IMR-90 (cell line): ENCODE results near the gene ARHGEF4. TPM values are rescaled to one million over a fixed set of nuclear protein-coding genes. Genes with fewer than 3 reads are reported as not detected.

ENCODE experiments used
- ATAC-seq: fragments of 200-7000 bp; cut with Tn5 transposase; 2 replicates; pipeline ENCODE4 v1.9.1; 2020; ENCODE audit warnings: low read depth, mild to moderate bottlenecking, moderate library complexity
- BruUV-seq: library from RNA; stranded (reverse); fragments of 400-500 nt; replicated peaks from 2 replicates; lab custom pipeline; 2021; lab: Mats Ljungman, UMichigan
- CTCF ChIA-PET: fragments of 300-600 bp; formaldehyde crosslinking; extraction: SDS; loops from one replicate; lab custom pipeline; 2021; ENCODE audit warnings: antibody characterized with exemption; lab: Yijun Ruan, JAX
- POLR2A ChIA-PET: fragments of 300-600 bp; sonication (Branson Sonifier 250); formaldehyde crosslinking; loops from one replicate; lab custom pipeline; 2022; ENCODE audit warnings: antibody characterized with exemption; ENCODE audit not compliant: unreplicated experiment; lab: Charles Lee
- DNase-seq: peaks from one replicate; pipeline ENCODE4 v3.0.0; 2013
- H2AFZ ChIP-seq: replicated peaks from 2 replicates; pipeline ENCODE3; 2013; ENCODE audit warnings: low read length, mild to moderate bottlenecking; ENCODE audit not compliant: poor library complexity
- H2AK5ac ChIP-seq: 2 replicates; pipeline ENCODE4 v1.6.1; 2013; ENCODE audit warnings: low read depth, low read length, inconsistent platforms
- H2AK9ac ChIP-seq: replicated peaks from 2 replicates; pipeline ENCODE3; 2013; ENCODE audit warnings: mild to moderate bottlenecking, low read depth, low read length, moderate library complexity; ENCODE audit not compliant: poor library complexity
- H2BK120ac ChIP-seq: 2 replicates; pipeline ENCODE4 v1.6.1; 2013; ENCODE audit warnings: low read depth, low read length, inconsistent platforms
- H2BK15ac ChIP-seq: 3 replicates; pipeline ENCODE4 v1.6.1; 2013; ENCODE audit warnings: low read depth, low read length, inconsistent platforms
- H2BK20ac ChIP-seq: 2 replicates; pipeline ENCODE4 v1.6.1; 2013; ENCODE audit warnings: low read depth, mild to moderate bottlenecking, inconsistent platforms, low read length, moderate library complexity
- H2BK5ac ChIP-seq: 2 replicates; pipeline ENCODE4 v1.6.1; 2013; ENCODE audit warnings: mild to moderate bottlenecking, low read depth, low read length, inconsistent platforms; ENCODE audit not compliant: poor library complexity, severe bottlenecking
- H3K14ac ChIP-seq: replicated peaks from 2 replicates; pipeline ENCODE4 v1.6.1; 2013; ENCODE audit warnings: low read depth, low read length, inconsistent platforms
- H3K18ac ChIP-seq: 2 replicates; pipeline ENCODE4 v1.6.1; 2013; ENCODE audit warnings: low read depth, low read length, control low read depth
- H3K23ac ChIP-seq: 2 replicates; pipeline ENCODE4 v1.6.1; 2013; ENCODE audit warnings: low read depth, low read length, inconsistent platforms
- H3K27ac ChIP-seq: 2 replicates; pipeline ENCODE4 v1.5.1; 2013; ENCODE audit warnings: mild to moderate bottlenecking, control low read depth, low read length; ENCODE audit not compliant: insufficient read depth
- H3K27me3 ChIP-seq: 2 replicates; pipeline ENCODE4 v1.6.1; 2013; ENCODE audit warnings: low read length; ENCODE audit not compliant: control insufficient read depth, insufficient read depth
- H3K36me3 ChIP-seq: 2 replicates; pipeline ENCODE4 v1.6.1; 2013; ENCODE audit warnings: low read length, mixed read lengths; ENCODE audit not compliant: control insufficient read depth, insufficient read depth
- H3K4ac ChIP-seq: 2 replicates; pipeline ENCODE4 v1.6.1; 2013; ENCODE audit warnings: low read depth, low read length, inconsistent platforms
- H3K4me1 ChIP-seq: 2 replicates; pipeline ENCODE4 v1.6.1; 2013; ENCODE audit warnings: low read length, mixed read lengths; ENCODE audit not compliant: control insufficient read depth, insufficient read depth
- H3K4me2 ChIP-seq: 2 replicates; pipeline ENCODE4 v1.6.1; 2013; ENCODE audit warnings: low read depth, mild to moderate bottlenecking, control low read depth, low read length, moderate library complexity
- H3K4me3 ChIP-seq: 2 replicates; pipeline ENCODE4 v1.5.1; 2013; ENCODE audit warnings: low read depth, mild to moderate bottlenecking, control low read depth, low read length, moderate library complexity; ENCODE audit not compliant: insufficient read depth
- H3K56ac ChIP-seq: 2 replicates; pipeline ENCODE4 v1.6.1; 2013; ENCODE audit warnings: low read length, inconsistent platforms; ENCODE audit not compliant: insufficient read depth; ENCODE audit errors: extremely low read depth
- H3K79me1 ChIP-seq, 2 experiments: 2 replicates each; pipeline ENCODE4 v1.6.1; 2013; ENCODE audit warnings: low read length in 2 of 2, inconsistent platforms in 1 of 2, low read depth in 1 of 2
- H3K9ac ChIP-seq: 2 replicates; pipeline ENCODE4 v1.6.1; 2013; ENCODE audit warnings: low read depth, low read length, control low read depth
- H3K9me1 ChIP-seq: 2 replicates; pipeline ENCODE4 v1.6.1; 2013; ENCODE audit warnings: low read length, inconsistent platforms; ENCODE audit not compliant: insufficient read depth
- H3K9me3 ChIP-seq: 2 replicates; pipeline ENCODE4 v1.6.1; 2013; ENCODE audit warnings: low read length; ENCODE audit not compliant: control insufficient read depth, insufficient read depth
- H4K20me1 ChIP-seq: 2 replicates; pipeline ENCODE4 v1.6.1; 2013; ENCODE audit warnings: low read length, inconsistent platforms; ENCODE audit not compliant: insufficient read depth
- H4K5ac ChIP-seq: 2 replicates; pipeline ENCODE4 v1.6.1; 2013; ENCODE audit warnings: mild to moderate bottlenecking, low read depth, low read length, control low read depth
- H4K8ac ChIP-seq, 2 experiments: 2 replicates each; pipeline ENCODE4 v1.6.1; 2013; ENCODE audit warnings: low read depth in 2 of 2, low read length in 2 of 2, control low read depth in 1 of 2, inconsistent platforms in 1 of 2
- H4K91ac ChIP-seq: 2 replicates; pipeline ENCODE4 v1.6.1; 2013; ENCODE audit warnings: low read depth, low read length, inconsistent platforms; ENCODE audit not compliant: insufficient read depth
- BHLHE40 ChIP-seq: fragments of 150-350 bp; IDR thresholded peaks from 2 replicates; pipeline ENCODE4 v1.6.1; 2016; ENCODE audit warnings: mild to moderate bottlenecking, low read depth, low read length
- CHD1 ChIP-seq: IDR thresholded peaks from 2 replicates; pipeline ENCODE4 v1.6.1; 2012; ENCODE audit warnings: low read depth, low read length, improper control_type of control experiment
- FOS ChIP-seq: fragments of 150-350 bp; IDR thresholded peaks from 2 replicates; pipeline ENCODE4 v1.6.1; 2016; ENCODE audit warnings: low read depth, low read length
- MAFK ChIP-seq: IDR thresholded peaks from 2 replicates; pipeline ENCODE4 v1.6.1; 2012; ENCODE audit warnings: low read depth, low read length, improper control_type of control experiment
- MAZ ChIP-seq: IDR thresholded peaks from 2 replicates; pipeline ENCODE4 v1.6.1; 2012; ENCODE audit warnings: low read depth, mild to moderate bottlenecking, low read length, improper control_type of control experiment, moderate library complexity, borderline replicate concordance
- MXI1 ChIP-seq: IDR thresholded peaks from 2 replicates; pipeline ENCODE4 v1.6.1; 2012; ENCODE audit warnings: low read depth, mild to moderate bottlenecking, low read length, moderate library complexity, borderline replicate concordance
- NFE2L2 ChIP-seq: fragments of 150-350 bp; IDR thresholded peaks from 2 replicates; pipeline ENCODE4 v1.6.1; 2016; ENCODE audit warnings: low read depth, mild to moderate bottlenecking, low read length
- POLR2A ChIP-seq: IDR thresholded peaks from 2 replicates; pipeline ENCODE4 v1.6.1; 2012; ENCODE audit warnings: mild to moderate bottlenecking, low read depth, low read length
- RCOR1 ChIP-seq: IDR thresholded peaks from 2 replicates; pipeline ENCODE4 v1.6.1; 2012; ENCODE audit warnings: mild to moderate bottlenecking, low read length, improper control_type of control experiment; ENCODE audit not compliant: insufficient replicate concordance
- RFX5 ChIP-seq: IDR thresholded peaks from 2 replicates; pipeline ENCODE4 v1.8.0; 2012; ENCODE audit warnings: low read depth, mild to moderate bottlenecking, low read length, moderate library complexity
- SMC3 ChIP-seq: fragments of 150-350 bp; IDR thresholded peaks from 2 replicates; pipeline ENCODE4 v1.6.1; 2016; ENCODE audit warnings: low read depth, mild to moderate bottlenecking, antibody characterized with exemption, low read length, moderate library complexity
- WGBS, 2 experiments: methylation state at CpG; one replicate each; pipeline versions ENCODE4 v1.1.5 to v1.1.7; 2013; ENCODE audit warnings: missing lambda C conversion rate in 2 of 2; ENCODE audit not compliant: insufficient read length in 1 of 2; ENCODE audit errors: extremely low coverage in 2 of 2; 5-methylcytosine and 5-hydroxymethylcytosine counted together
- dilution Hi-C: fragments of 300-500 bp; cut with HindIII; formaldehyde crosslinking; loops from one replicate; pipeline ENCODE4 v1.14.3; 2018; ENCODE audit warnings: low sequenced_read_pairs; ENCODE audit not compliant: unreplicated experiment
- in situ Hi-C: fragments of 300-500 bp; cut with MboI; formaldehyde crosslinking; loops from 3 replicates; pipeline ENCODE4 v1.14.3; 2019; ENCODE audit warnings: low sequenced_read_pairs, inconsistent platforms, mixed read lengths
- intact Hi-C: fragments of 100-400 bp; cut with micrococcal nuclease; formaldehyde crosslinking; loops from 2 replicates; pipeline ENCODE4 v1.10.0; 2022
- polyA plus RNA-seq, 3 experiments: library from polyadenylated mRNA; depleted of rRNA; stranded (reverse); fragments of >200 nt; gene quantifications; 2 replicates each; pipeline ENCODE4 v1.2.3, GENCODE V29; 2012; ENCODE audit warnings: low replicate concordance in 1 of 3
- total RNA-seq: library from RNA; depleted of rRNA; stranded (reverse); fragments of >200 nt; gene quantifications from 2 replicates; pipeline ENCODE4 v1.2.3, GENCODE V29; 2012
- TF ChIP-seq, protein P1 (sequence below): fragments of 150-350 bp; IDR thresholded peaks from 2 replicates; pipeline ENCODE4 v1.6.1; 2016; ENCODE audit warnings: low read depth, mild to moderate bottlenecking, low read length, moderate library complexity, borderline replicate concordance
- TF ChIP-seq, protein P2 (sequence below): conservative IDR thresholded peaks from 2 replicates; pipeline ENCODE4 v1.5.1; 2012; ENCODE audit warnings: mild to moderate bottlenecking, low read depth, low read length, improper control_type of control experiment

Gene ARHGEF4
- total and polyA plus RNA-seq, 2 of the 4 experiments (the other 2 are of a cell fraction): 2.7 to 5.0 TPM

DNA sequence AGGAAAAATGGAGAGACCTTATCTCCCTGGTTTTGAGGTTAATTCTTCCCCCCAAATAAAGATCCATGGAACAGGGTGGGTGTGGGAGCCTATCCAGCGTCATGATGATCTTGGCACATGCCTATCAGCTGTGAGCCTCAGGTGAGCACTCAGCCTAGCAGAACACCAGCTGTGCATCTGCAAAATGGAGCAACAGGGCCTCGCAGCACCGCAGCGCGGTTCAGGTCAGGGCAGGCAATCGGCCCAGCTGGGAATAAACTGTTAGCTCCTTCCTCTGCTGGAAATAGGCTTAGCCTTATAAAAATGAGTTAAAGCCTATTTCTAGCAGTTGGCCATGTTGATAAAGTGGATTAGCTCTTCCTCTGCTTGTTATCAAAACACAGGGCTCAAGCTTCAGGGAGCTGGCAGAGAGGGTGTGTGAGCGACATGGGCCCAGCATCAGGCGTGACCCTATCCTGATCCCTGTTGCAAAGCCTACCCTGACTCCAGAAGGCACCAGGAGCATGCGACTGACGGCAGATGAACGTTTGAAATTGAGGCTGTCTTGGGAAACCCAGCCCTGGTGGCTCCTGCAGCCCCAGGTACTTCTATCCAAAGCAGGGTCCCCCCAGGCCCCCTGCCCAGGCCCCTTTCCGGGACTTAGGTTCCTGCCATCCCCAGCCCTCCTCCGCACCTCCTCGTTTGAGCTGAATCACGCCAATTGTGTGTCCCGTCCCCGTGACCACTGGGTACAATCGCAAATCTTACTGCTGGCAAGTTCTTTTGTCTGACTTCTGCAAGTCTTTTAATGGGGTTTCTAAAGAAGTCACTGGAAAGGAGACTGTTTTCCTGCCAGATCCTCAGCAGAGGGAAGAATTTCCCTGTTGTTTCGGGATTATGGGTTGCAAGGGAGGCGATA lies 35.4 kb downstream of the ARHGEF4 start:
- no peaks in the 10 kb centered on the region for H3K9me1 ChIP-seq
- H3K4me2 ChIP-seq: no peak overlapping the region
- in situ Hi-C loops (loop anchor here (5.0 kb wide), 1 partner anchor 70 kb away; no protein-coding TSS in a partner anchor), intact Hi-C loops (no loop called here), dilution Hi-C loops (no loop called here)
- no peak overlapping the region for H2AK9ac ChIP-seq
- no peaks in the 10 kb centered on the region for H3K79me1 ChIP-seq
- H3K9me3 ChIP-seq: no peaks in the 10 kb centered on the region
- H2AK5ac ChIP-seq: no peak overlapping the region
- BruUV-seq: no TSS peak
- H3K18ac ChIP-seq: no peak overlapping the region
- no peak overlapping the region for H4K91ac ChIP-seq
- no peak overlapping the region for H3K4ac ChIP-seq
- 66% methylated on average over 2 of the region's 20 CpGs; no CpG with 5 or more reads in 1 of the 2 experiments for WGBS, 2 experiments
- no peak for TF ChIP-seq BHLHE40
- no peak for TF ChIP-seq MAZ
- no peak for TF ChIP-seq RCOR1
- TF ChIP-seq SMC3: no peak
- no peak for TF ChIP-seq MXI1
- TF ChIP-seq NFE2L2: no peak
- TF ChIP-seq, protein P1, sequence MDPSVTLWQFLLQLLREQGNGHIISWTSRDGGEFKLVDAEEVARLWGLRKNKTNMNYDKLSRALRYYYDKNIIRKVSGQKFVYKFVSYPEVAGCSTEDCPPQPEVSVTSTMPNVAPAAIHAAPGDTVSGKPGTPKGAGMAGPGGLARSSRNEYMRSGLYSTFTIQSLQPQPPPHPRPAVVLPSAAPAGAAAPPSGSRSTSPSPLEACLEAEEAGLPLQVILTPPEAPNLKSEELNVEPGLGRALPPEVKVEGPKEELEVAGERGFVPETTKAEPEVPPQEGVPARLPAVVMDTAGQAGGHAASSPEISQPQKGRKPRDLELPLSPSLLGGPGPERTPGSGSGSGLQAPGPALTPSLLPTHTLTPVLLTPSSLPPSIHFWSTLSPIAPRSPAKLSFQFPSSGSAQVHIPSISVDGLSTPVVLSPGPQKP: no peak
- TF ChIP-seq MAFK: no peak
- TF ChIP-seq, protein P2, sequence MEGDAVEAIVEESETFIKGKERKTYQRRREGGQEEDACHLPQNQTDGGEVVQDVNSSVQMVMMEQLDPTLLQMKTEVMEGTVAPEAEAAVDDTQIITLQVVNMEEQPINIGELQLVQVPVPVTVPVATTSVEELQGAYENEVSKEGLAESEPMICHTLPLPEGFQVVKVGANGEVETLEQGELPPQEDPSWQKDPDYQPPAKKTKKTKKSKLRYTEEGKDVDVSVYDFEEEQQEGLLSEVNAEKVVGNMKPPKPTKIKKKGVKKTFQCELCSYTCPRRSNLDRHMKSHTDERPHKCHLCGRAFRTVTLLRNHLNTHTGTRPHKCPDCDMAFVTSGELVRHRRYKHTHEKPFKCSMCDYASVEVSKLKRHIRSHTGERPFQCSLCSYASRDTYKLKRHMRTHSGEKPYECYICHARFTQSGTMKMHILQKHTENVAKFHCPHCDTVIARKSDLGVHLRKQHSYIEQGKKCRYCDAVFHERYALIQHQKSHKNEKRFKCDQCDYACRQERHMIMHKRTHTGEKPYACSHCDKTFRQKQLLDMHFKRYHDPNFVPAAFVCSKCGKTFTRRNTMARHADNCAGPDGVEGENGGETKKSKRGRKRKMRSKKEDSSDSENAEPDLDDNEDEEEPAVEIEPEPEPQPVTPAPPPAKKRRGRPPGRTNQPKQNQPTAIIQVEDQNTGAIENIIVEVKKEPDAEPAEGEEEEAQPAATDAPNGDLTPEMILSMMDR: no peak
- no peak for TF ChIP-seq RFX5
- no peak for TF ChIP-seq CHD1
- TF ChIP-seq FOS: no peak
- no peak for TF ChIP-seq POLR2A
- ChIA-PET CTCF (interaction anchor here (0.9 kb wide), 1 partner anchor 75 kb away, joined by 3 read pairs; no protein-coding TSS in a partner anchor), POLR2A (interaction anchor here (0.6 kb wide), 1 partner anchor 18 kb away, joined by 3 read pairs; no protein-coding TSS in a partner anchor)
- H2BK120ac ChIP-seq: no peak overlapping the region
- H2BK20ac ChIP-seq: no peak overlapping the region
- H3K9ac ChIP-seq: no peak overlapping the region
- no peak overlapping the region for H3K23ac ChIP-seq
- ATAC-seq (no peak), DNase-seq (no peak)
- H3K56ac ChIP-seq: no peak overlapping the region
- no peak overlapping the region for H2BK5ac ChIP-seq
- H3K14ac ChIP-seq: no peak overlapping the region
- H4K8ac ChIP-seq: no peak overlapping the region
- H3K27me3 ChIP-seq: peaks cover 3% of the 10 kb centered on the region; the same call in 1 of the 2 replicates
- H4K20me1 ChIP-seq: no peaks in the 10 kb centered on the region
- H3K4me1 ChIP-seq: no peaks in the 10 kb centered on the region
- no peak overlapping the region for H2AFZ ChIP-seq
- no peak overlapping the region for H3K4me3 ChIP-seq
- no peak overlapping the region for H4K5ac ChIP-seq
- H3K36me3 ChIP-seq: no peaks in the 10 kb centered on the region
- H3K27ac ChIP-seq: no peak overlapping the region
- H2BK15ac ChIP-seq: no peak overlapping the region
